ENCODE results near the gene DCAF8L1. TPM values are rescaled to one million over a fixed set of nuclear protein-coding genes. Genes with fewer than 3 reads are reported as not detected.

The DCAF8L1 gene
- not detected for total RNA-seq
- polyA plus RNA-seq = not detected
- long read RNA-seq, donor 1 = 0 reads
- long read RNA-seq, donor 2 = 0 reads
- long read RNA-seq, donor 3 = 0 reads

GRCh38 chrX:27981349-27981748 is at the start of gene DCAF8L1:
Gene DCAF8L1 (minus strand): TSS chrX:27981449. CDS start chrX:27981334, 115 bp downstream.
- H3K27ac ChIP-seq = no peak within 1 kb of the TSS
- no peaks in the 10 kb centered on the region for H3K27me3 ChIP-seq
- no peaks in the 10 kb centered on the region for H3K4me1 ChIP-seq
- ATAC-seq = no peak
- H3K36me3 ChIP-seq = no peaks in the 10 kb centered on the region
- 71 to 92% (median 85%) methylated on average over 14 of the region's 14 CpGs for WGBS, 4 donors
- DNase-seq = no peak
- H3K9me3 ChIP-seq = no peaks in the 10 kb centered on the region
- TF ChIP-seq CTCF (IDR thresholded peaks at IDR 0.05) (no peak), POLR2A (IDR thresholded peaks at IDR 0.05) (no peak)
- no peak within 1 kb of the TSS for H3K4me3 ChIP-seq
- intact Hi-C loops (cut with DNase I) = no loop called here

GRCh38 chrX:28022371-28022770 is 41.1 kb upstream of the DCAF8L1 start:
- ATAC-seq (no peak), DNase-seq (no peak)
- TF ChIP-seq CTCF (IDR thresholded peaks at IDR 0.05) = no peak
- no peak for TF ChIP-seq POLR2A (IDR thresholded peaks at IDR 0.05)
- no peak overlapping the region for H3K4me3 ChIP-seq
- intact Hi-C loops (cut with DNase I) = no loop called here
- H3K27me3 ChIP-seq = no peaks in the 10 kb centered on the region
- no peaks in the 10 kb centered on the region for H3K36me3 ChIP-seq
- no peaks in the 10 kb centered on the region for H3K4me1 ChIP-seq
- no peak overlapping the region for H3K27ac ChIP-seq
- WGBS, 4 donors = 65 to 84% (median 73%) methylated on average over 2 of the region's 2 CpGs
- H3K9me3 ChIP-seq = peaks cover 0 to 5% (median 0%) of the 10 kb centered on the region in 12 donors

GRCh38 chrX:28016823-28017222 is 35.6 kb upstream of the DCAF8L1 start:
- TF ChIP-seq POLR2A (IDR thresholded peaks at IDR 0.05) (no peak), CTCF (IDR thresholded peaks at IDR 0.05) (no peak)
- no peaks in the 10 kb centered on the region for H3K27me3 ChIP-seq
- whole genome bisulfite sequencing, 4 donors = 33 to 75% (median 56%) methylated on average over 1 of the region's 1 CpG
- no peak overlapping the region for H3K4me3 ChIP-seq
- DNase-seq = no peak
- no peaks in the 10 kb centered on the region for H3K36me3 ChIP-seq
- ATAC-seq = no peak
- H3K27ac ChIP-seq = no peak overlapping the region
- no peaks in the 10 kb centered on the region for H3K9me3 ChIP-seq
- no peaks in the 10 kb centered on the region for H3K4me1 ChIP-seq
- intact Hi-C loops (cut with DNase I) = no loop called here

GRCh38 chrX:28015993-28016392 is 34.7 kb upstream of the DCAF8L1 start:
- no peak for DNase-seq
- H3K9me3 ChIP-seq = no peaks in the 10 kb centered on the region

GRCh38 chrX:28010875-28011274 is 29.6 kb upstream of the DCAF8L1 start:
- no peak for DNase-seq
- ATAC-seq = no peak
- intact Hi-C loops (cut with DNase I) = no loop called here
- 56 to 74% (median 68%) methylated on average over 2 of the region's 2 CpGs for WGBS, 4 donors
- Histone ChIP-seq H3K27me3 (no peaks in the 10 kb centered on the region), H3K9me3 (no peaks in the 10 kb centered on the region), H3K36me3 (no peaks in the 10 kb centered on the region), H3K4me1 (no peaks in the 10 kb centered on the region), H3K27ac (no peak overlapping the region), H3K4me3 (no peak overlapping the region)
- TF ChIP-seq POLR2A (IDR thresholded peaks at IDR 0.05) (no peak), CTCF (IDR thresholded peaks at IDR 0.05) (no peak)

More at GRCh38 chrX:28015993-28016392, 34.7 kb upstream of the DCAF8L1 start:
- Histone ChIP-seq H3K27me3 (no peaks in the 10 kb centered on the region), H3K4me1 (no peaks in the 10 kb centered on the region), H3K4me3 (no peak overlapping the region), H3K27ac (no peak overlapping the region), H3K36me3 (no peaks in the 10 kb centered on the region)
- intact Hi-C loops (cut with DNase I) = no loop called here
- no peak for TF ChIP-seq POLR2A (IDR thresholded peaks at IDR 0.05)
- WGBS, 4 donors = 76 to 93% (median 87%) methylated on average over 4 to 6 of the region's 6 CpGs
- no peak for ATAC-seq
